ENCODE measurements around the gene NCAM2. TPM values are rescaled to one million over a fixed set of nuclear protein-coding genes. Genes with fewer than 3 reads are reported as not detected.

NCAM2 gene
- total RNA-seq, 2 experiments from 2014 or later = not detected

- ATAC-seq (no peak), DNase-seq (no peak)
- Mint-ChIP-seq H3K9me3 (no peaks in the 10 kb centered on the region), H3K4me3 (no peak overlapping the region), H3K4me1 (ENCODE audit: low read depth) (no peaks in the 10 kb centered on the region), H3K36me3 (ENCODE audit: low read depth) (no peaks in the 10 kb centered on the region), H3K27ac (no peak overlapping the region), H3K27me3 (no peaks in the 10 kb centered on the region)
- TF ChIP-seq, protein P1, sequence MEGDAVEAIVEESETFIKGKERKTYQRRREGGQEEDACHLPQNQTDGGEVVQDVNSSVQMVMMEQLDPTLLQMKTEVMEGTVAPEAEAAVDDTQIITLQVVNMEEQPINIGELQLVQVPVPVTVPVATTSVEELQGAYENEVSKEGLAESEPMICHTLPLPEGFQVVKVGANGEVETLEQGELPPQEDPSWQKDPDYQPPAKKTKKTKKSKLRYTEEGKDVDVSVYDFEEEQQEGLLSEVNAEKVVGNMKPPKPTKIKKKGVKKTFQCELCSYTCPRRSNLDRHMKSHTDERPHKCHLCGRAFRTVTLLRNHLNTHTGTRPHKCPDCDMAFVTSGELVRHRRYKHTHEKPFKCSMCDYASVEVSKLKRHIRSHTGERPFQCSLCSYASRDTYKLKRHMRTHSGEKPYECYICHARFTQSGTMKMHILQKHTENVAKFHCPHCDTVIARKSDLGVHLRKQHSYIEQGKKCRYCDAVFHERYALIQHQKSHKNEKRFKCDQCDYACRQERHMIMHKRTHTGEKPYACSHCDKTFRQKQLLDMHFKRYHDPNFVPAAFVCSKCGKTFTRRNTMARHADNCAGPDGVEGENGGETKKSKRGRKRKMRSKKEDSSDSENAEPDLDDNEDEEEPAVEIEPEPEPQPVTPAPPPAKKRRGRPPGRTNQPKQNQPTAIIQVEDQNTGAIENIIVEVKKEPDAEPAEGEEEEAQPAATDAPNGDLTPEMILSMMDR (IDR thresholded peaks at IDR 0.05) = no peak
- intact Hi-C loops (cut with micrococcal nuclease) = no loop called here
- CTCF ChIA-PET = interaction anchor here (1.2 kb wide), 1 partner anchor 690 kb away, joined by 6 read pairs; no protein-coding TSS in a partner anchor
- POLR2A ChIA-PET = no interaction called here
These were observed 233.7 kb downstream of the NCAM2 start for GRCh38 chr21:21231913-21232312.

GRCh38 chr21:21232320-21232719, 234.1 kb downstream of the NCAM2 start:
- Mint-ChIP-seq H3K4me1 (ENCODE audit: low read depth) (no peaks in the 10 kb centered on the region), H3K36me3 (ENCODE audit: low read depth) (no peaks in the 10 kb centered on the region), H3K27me3 (no peaks in the 10 kb centered on the region), H3K9me3 (no peaks in the 10 kb centered on the region), H3K4me3 (no peak overlapping the region), H3K27ac (no peak overlapping the region)
- POLR2A ChIA-PET = no interaction called here
- TF ChIP-seq, protein P1 (IDR thresholded peaks at IDR 0.05) = no peak
- intact Hi-C loops (cut with micrococcal nuclease) = no loop called here
- CTCF ChIA-PET = interaction anchor here (1.2 kb wide), 1 partner anchor 689 kb away, joined by 6 read pairs; no protein-coding TSS in a partner anchor
- no peak for ATAC-seq
- no peak for DNase-seq

GRCh38 chr21:21233051-21233450, 234.8 kb downstream of the NCAM2 start:
- CTCF ChIA-PET = interaction anchor here (1.2 kb wide), 1 partner anchor 689 kb away, joined by 6 read pairs; no protein-coding TSS in a partner anchor

DNA sequence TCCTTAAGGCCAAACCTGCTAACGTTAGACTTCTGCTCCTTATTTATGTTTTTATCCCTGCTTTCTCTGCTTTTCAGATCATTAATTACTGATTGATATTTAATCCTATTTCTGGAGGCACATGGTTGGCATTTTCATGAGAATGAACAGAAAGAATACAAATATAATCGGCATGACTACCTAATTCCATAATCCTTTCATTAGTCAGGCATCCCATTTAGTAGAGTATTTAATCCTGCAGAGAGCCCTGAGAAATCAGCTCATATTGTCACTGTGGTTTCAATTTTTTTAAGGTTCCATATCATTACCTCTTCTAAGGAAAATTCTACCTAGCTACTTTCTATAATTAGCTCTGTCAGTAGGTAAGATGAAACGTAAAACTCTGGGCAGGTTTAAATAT, 238.8 kb downstream of the NCAM2 start:
- H3K4me3 Mint-ChIP-seq = no peak overlapping the region
- ATAC-seq = no peak
- TF ChIP-seq, protein P1 (IDR thresholded peaks at IDR 0.05) = no peak
- ChIA-PET CTCF (no interaction called here), POLR2A (no interaction called here)
- H3K27me3 Mint-ChIP-seq = no peaks in the 10 kb centered on the region
- H3K9me3 Mint-ChIP-seq = no peaks in the 10 kb centered on the region
- no peaks in the 10 kb centered on the region for H3K4me1 Mint-ChIP-seq (ENCODE audit: low read depth)
- no peaks in the 10 kb centered on the region for H3K36me3 Mint-ChIP-seq (ENCODE audit: low read depth)
- intact Hi-C loops (cut with micrococcal nuclease) = no loop called here
- no peak overlapping the region for H3K27ac Mint-ChIP-seq
- DNase-seq = no peak

More at GRCh38 chr21:21233051-21233450, 234.8 kb downstream of the NCAM2 start:
- DNase-seq = no peak
- Mint-ChIP-seq H3K4me3 (no peak overlapping the region), H3K27me3 (no peaks in the 10 kb centered on the region), H3K4me1 (ENCODE audit: low read depth) (no peaks in the 10 kb centered on the region), H3K36me3 (ENCODE audit: low read depth) (no peaks in the 10 kb centered on the region), H3K27ac (no peak overlapping the region), H3K9me3 (no peaks in the 10 kb centered on the region)
- POLR2A ChIA-PET = no interaction called here
- intact Hi-C loops (cut with micrococcal nuclease) = no loop called here
- ATAC-seq = no peak
- TF ChIP-seq, protein P1 (IDR thresholded peaks at IDR 0.05) = no peak

DNA sequence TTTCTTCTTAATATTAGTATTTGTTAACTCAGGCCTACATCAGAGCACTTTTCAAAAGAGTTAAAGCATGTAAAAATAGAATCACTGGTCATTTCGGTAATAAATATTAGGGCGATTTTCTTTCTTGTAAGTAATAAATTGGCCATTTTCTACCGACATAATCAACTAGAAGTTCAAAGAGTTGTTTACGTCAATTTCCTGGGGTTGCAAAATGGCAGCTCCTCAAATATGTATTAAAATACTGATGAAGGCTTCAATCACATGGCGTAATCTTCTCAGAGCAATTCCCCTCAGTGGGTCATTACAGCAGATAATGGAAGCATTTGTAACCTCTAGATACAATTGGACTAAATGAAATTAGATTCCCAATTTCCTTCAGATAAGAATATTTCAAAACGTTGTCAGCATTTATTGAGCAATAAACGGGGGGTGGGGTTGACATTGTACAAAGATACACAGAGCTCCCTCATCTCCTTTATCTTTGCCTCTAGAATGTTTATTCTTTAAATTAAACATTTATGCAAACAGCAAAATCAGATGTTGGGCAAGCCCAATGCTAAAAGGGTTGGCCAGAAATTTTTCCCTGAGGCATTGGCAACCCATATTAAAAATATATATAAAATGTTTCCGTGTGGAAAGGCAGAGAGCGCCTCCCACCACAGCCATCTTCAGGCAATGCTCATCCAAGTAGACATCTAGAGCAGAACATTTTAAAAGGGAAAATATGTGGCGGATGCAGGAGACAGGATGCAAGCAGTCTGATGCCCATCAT, 240.6 kb downstream of the NCAM2 start:
- ChIA-PET POLR2A (no interaction called here), CTCF (no interaction called here)
- Mint-ChIP-seq H3K36me3 (ENCODE audit: low read depth) (no peaks in the 10 kb centered on the region), H3K4me1 (ENCODE audit: low read depth) (no peaks in the 10 kb centered on the region), H3K4me3 (no peak overlapping the region), H3K27me3 (no peaks in the 10 kb centered on the region), H3K9me3 (no peaks in the 10 kb centered on the region), H3K27ac (no peak overlapping the region)
- no peak for ATAC-seq
- TF ChIP-seq, protein P1 (IDR thresholded peaks at IDR 0.05) = no peak
- DNase-seq = no peak
- intact Hi-C loops (cut with micrococcal nuclease) = no loop called here

All from activated CD8-positive, alpha-beta T cell treated with anti-CD3 and anti-CD28 coated beads for 36 hours (primary cell).